Measurements from ENCODE around the gene FBXW8. TPM values are rescaled to one million over a fixed set of nuclear protein-coding genes. Genes with fewer than 3 reads are reported as not detected.

Gene FBXW8
- total RNA-seq, 2 experiments from 2014 or later, result 7.0 to 8.5 TPM

DNA sequence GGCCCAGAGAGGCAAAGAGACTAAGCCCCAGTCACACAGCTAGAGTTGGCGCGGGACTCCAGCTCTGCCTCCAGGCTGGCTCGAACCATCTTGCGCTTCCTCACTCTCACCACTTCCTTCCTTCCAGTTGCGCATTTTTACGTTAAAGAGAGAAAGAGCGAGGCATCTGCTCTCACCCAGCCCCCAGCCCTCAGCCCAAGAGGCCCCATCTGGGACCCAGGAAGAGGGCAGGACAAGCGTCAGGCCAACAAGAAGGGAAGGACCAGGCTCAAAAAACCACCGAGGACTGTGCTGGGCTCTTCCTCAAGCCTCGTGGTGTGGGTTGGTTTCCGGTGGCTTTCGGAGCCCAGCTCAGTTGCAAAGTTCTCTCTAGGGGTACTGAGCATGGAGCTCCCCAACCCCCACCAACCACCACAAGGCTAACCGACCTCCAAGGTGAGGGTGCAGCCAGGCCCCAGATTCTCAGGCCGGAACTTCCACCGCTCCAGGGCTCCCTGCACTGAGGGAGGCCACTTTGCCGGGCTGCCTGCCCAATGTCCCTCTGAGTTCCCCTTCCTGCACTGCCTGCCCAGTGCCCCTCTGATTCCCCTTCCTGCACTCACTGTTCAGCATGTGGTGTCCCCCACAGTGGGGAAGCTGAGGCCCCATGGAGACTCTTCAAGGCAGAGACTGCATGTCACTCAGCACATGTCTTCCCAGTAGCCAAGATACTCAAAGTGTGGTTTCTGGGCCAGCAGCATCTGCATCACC lies 152.6 kb downstream of the FBXW8 start:
- H3K4me1 Mint-ChIP-seq (ENCODE audit: low read depth), result peaks cover 26% of the 10 kb centered on the region
- intact Hi-C loops (cut with micrococcal nuclease), result no loop called here
- peak overlapping the region; percentile 13 for H3K4me3 Mint-ChIP-seq
- CTCF ChIA-PET, result interaction anchor here (0.8 to 1.6 kb wide), 6 partner anchors 12 to 57 kb away, joined by 3 to 6 read pairs (median 4); no protein-coding TSS in a partner anchor
- H3K27me3 Mint-ChIP-seq, result no peaks in the 10 kb centered on the region
- DNase-seq (peak; percentile 63), ATAC-seq (peak; percentile 81)
- no peaks in the 10 kb centered on the region for H3K9me3 Mint-ChIP-seq
- TF ChIP-seq, protein P1, sequence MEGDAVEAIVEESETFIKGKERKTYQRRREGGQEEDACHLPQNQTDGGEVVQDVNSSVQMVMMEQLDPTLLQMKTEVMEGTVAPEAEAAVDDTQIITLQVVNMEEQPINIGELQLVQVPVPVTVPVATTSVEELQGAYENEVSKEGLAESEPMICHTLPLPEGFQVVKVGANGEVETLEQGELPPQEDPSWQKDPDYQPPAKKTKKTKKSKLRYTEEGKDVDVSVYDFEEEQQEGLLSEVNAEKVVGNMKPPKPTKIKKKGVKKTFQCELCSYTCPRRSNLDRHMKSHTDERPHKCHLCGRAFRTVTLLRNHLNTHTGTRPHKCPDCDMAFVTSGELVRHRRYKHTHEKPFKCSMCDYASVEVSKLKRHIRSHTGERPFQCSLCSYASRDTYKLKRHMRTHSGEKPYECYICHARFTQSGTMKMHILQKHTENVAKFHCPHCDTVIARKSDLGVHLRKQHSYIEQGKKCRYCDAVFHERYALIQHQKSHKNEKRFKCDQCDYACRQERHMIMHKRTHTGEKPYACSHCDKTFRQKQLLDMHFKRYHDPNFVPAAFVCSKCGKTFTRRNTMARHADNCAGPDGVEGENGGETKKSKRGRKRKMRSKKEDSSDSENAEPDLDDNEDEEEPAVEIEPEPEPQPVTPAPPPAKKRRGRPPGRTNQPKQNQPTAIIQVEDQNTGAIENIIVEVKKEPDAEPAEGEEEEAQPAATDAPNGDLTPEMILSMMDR (IDR thresholded peaks at IDR 0.05), result no peak
- no peaks in the 10 kb centered on the region for H3K36me3 Mint-ChIP-seq (ENCODE audit: low read depth)
- POLR2A ChIA-PET, result interaction anchor here (0.9 to 1.4 kb wide), 2 partner anchors 12 to 34 kb away, joined by 3 to 4 read pairs; no protein-coding TSS in a partner anchor
- peak overlapping the region; percentile 82 for H3K27ac Mint-ChIP-seq

DNA sequence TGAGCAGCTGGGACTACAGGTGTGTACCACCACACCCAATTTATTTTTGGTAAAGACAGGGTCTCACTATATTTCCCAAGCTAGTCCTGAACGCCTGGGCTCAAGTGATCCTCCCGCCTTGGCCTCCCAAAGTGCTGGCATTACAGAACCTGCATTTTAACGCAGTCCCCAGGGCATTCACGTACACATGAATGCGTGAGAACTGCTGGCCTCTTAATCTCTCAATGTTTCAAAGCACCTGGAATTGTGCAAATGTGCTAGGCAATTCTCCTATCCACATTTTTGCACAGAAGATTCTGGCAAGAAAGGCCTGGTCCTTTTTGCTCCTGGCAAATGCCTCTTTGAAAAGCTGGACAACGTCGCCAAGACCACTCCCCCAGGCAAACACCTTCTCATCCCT lies 153.3 kb downstream of the FBXW8 start:
- POLR2A ChIA-PET, result interaction anchor here (0.9 to 1.4 kb wide), 2 partner anchors 11 to 34 kb away, joined by 3 to 4 read pairs; no protein-coding TSS in a partner anchor
- ATAC-seq, result no peak
- peak overlapping the region; percentile 82 for H3K27ac Mint-ChIP-seq

GRCh38 chr12:117064596-117064995 lies 153.8 kb downstream of the FBXW8 start:
- H3K27ac Mint-ChIP-seq, result peak overlapping the region; percentile 14

More for the DNA sequence above, 153.3 kb downstream of the FBXW8 start:
- no peaks in the 10 kb centered on the region for H3K9me3 Mint-ChIP-seq
- intact Hi-C loops (cut with micrococcal nuclease), result no loop called here
- H3K36me3 Mint-ChIP-seq (ENCODE audit: low read depth), result no peaks in the 10 kb centered on the region
- TF ChIP-seq, protein P1 (IDR thresholded peaks at IDR 0.05), result no peak
- CTCF ChIA-PET, result interaction anchor here (0.8 to 1.6 kb wide), 4 partner anchors 11 to 54 kb away, joined by 3 to 6 read pairs (median 4); no protein-coding TSS in a partner anchor
- DNase-seq, result no peak
- H3K27me3 Mint-ChIP-seq, result no peaks in the 10 kb centered on the region
- H3K4me1 Mint-ChIP-seq (ENCODE audit: low read depth), result peaks cover 26% of the 10 kb centered on the region
- no peak overlapping the region for H3K4me3 Mint-ChIP-seq

DNA sequence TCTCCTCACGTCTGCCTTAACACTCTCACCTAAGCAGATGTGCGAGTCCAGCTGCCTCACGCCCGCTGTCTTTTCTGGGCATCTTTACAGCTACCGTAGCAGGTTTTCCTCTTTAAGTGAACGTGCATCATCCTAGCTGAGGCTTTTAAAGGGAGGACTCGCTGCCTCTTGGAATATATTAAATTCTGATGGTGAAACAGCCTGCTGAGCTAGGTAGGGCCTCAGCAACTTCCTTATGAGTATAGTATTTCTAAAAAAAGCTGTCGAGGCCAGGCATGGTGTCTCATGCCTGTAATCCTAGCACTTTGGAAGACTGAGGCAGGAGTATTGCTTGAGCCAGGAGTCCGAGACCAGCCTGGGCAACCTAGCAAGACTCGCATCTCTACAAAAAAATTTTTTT lies 156.3 kb downstream of the FBXW8 start:
- ATAC-seq (no peak), DNase-seq (no peak)
- Mint-ChIP-seq H3K9me3 (no peaks in the 10 kb centered on the region), H3K4me3 (no peak overlapping the region), H3K27me3 (no peaks in the 10 kb centered on the region), H3K27ac (no peak overlapping the region), H3K4me1 (ENCODE audit: low read depth) (peaks cover 26% of the 10 kb centered on the region), H3K36me3 (ENCODE audit: low read depth) (peaks cover 3% of the 10 kb centered on the region)
- ChIA-PET POLR2A (no interaction called here), CTCF (interaction anchor here (0.9 to 1.5 kb wide), 3 partner anchors 31 to 42 kb away, joined by 3 read pairs; no protein-coding TSS in a partner anchor)
- TF ChIP-seq, protein P1 (IDR thresholded peaks at IDR 0.05), result no peak
- intact Hi-C loops (cut with micrococcal nuclease), result no loop called here

More at GRCh38 chr12:117064596-117064995, 153.8 kb downstream of the FBXW8 start:
- ChIA-PET POLR2A (no interaction called here), CTCF (no interaction called here)
- no peaks in the 10 kb centered on the region for H3K9me3 Mint-ChIP-seq
- no peak for ATAC-seq
- H3K27me3 Mint-ChIP-seq, result no peaks in the 10 kb centered on the region
- no peaks in the 10 kb centered on the region for H3K36me3 Mint-ChIP-seq (ENCODE audit: low read depth)
- TF ChIP-seq, protein P1 (IDR thresholded peaks at IDR 0.05), result no peak
- DNase-seq, result no peak
- peaks cover 26% of the 10 kb centered on the region for H3K4me1 Mint-ChIP-seq (ENCODE audit: low read depth)
- no peak overlapping the region for H3K4me3 Mint-ChIP-seq
- intact Hi-C loops (cut with micrococcal nuclease), result no loop called here

GRCh38 chr12:117067638-117068037 lies 156.9 kb downstream of the FBXW8 start:
- Mint-ChIP-seq H3K4me1 (ENCODE audit: low read depth) (peaks cover 23% of the 10 kb centered on the region), H3K9me3 (no peaks in the 10 kb centered on the region), H3K4me3 (no peak overlapping the region), H3K27ac (no peak overlapping the region), H3K27me3 (no peaks in the 10 kb centered on the region), H3K36me3 (ENCODE audit: low read depth) (peaks cover 4% of the 10 kb centered on the region)
- TF ChIP-seq, protein P1 (IDR thresholded peaks at IDR 0.05), result no peak
- CTCF ChIA-PET, result interaction anchor here (0.9 to 1.5 kb wide), 3 partner anchors 31 to 43 kb away, joined by 3 read pairs; no protein-coding TSS in a partner anchor
- POLR2A ChIA-PET, result no interaction called here
- intact Hi-C loops (cut with micrococcal nuclease), result no loop called here
- ATAC-seq, result no peak
- DNase-seq, result no peak
